RCC 7860 (cell line): ENCODE results near the gene EIF2S1.

Experiments
- DNase-seq: peaks from one replicate; pipeline ENCODE4 v3.0.0-alpha.2; 2015; ENCODE audit warnings: low spot score
- FAIRE-seq: peaks from 2 replicates; lab custom pipeline; 2012; peaks lifted over from hg19 to GRCh38; lab: Jason Lieb, UNC

EIF2S1 gene

DNA sequence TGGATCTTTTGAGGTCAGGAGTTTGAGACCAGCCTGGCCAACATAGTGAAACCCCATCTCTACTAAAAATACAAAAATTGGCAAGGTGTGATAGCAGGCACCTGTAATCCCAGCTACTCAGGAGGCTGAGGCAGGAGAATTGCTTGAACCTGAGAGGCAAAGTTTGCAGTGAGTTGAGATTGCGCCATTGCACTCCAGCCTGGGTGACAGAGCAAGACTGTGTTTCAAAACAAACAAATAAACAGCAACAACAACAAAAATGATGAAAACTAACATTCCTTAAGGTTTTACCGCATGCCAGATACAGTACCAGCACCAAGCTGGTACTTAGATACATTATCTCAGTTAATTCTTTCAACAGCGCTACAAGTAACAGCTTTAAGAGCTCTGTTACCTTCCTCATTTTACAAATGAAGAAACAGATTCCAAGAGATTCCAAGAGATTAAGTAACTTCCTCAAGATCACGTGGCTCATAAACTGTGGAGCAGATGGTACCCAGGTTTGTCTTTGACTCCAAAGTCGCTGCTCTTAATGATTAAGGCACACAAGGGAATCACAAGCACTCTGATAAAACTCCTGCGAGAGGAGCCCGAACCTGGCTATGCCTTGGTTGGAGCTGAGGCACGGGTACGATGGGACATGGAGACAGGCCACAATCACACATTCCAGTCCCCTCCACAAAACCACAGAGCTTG is 69.5 kb downstream of the EIF2S1 start:
- no peak for FAIRE-seq
- no peak for DNase-seq

DNA sequence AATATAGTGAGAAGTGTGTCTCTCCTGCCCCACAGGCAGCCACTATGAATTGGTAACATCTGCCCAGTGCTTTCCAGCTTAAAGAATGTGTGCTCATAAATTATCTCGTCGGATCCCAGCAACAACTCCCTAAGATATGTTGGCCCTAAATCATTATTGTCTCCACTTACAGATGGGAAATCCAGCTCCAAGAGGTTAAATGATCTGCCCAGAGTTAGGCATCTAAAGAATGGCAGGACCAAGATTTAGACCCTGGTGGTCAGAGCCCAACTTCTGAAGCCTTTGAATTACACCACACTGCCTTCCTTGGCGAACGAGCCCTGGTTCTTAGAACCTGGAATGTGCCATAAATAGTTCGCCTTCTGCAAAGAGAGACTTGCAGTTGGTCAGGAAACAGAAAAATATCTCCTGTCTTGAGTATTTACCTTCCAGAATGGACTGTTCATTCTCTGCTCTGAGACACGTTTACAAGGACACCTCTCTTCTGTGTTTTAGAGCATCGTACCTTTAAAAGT is 72.0 kb downstream of the EIF2S1 start:
- DNase-seq (no peak), FAIRE-seq (no peak)

DNA sequence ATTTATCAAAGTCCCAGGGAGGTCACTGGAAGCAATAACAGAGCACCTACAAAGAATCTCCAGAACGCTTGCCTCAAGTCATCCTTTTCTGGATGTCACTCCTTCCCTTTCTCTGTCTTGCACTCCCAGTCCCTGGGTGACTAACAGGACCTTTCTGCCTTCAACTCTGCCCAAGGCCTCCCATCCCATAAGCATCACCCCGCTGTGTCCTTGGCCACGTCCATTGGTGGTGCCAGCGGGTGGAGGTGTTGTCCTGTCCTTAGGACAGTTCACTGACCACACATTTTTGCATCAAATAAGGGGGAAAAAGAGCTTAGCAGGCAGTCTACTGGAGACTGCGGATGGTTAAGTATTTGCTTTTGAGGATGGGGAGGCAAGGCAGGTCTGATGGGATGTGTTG is 75.5 kb downstream of the EIF2S1 start:
- DNase-seq (no peak), FAIRE-seq (no peak)
